Transverse colon (tissue), 4 donors: ENCODE data around the gene HAS3. TPM values are rescaled to one million over a fixed set of nuclear protein-coding genes. Genes with fewer than 3 reads are reported as not detected.

Experiments used
- DNase-seq: peaks from one replicate; pipeline ENCODE4 v3.0.0-alpha.2; 2019
- H3K27ac ChIP-seq, 4 donors: fragments of 200-600 bp; sonication (generic); 2 replicates each; pipeline ENCODE4 v1.5.1; 2016 to 2018; ENCODE audit warnings: inconsistent platforms in 4 of 4
- H3K27me3 ChIP-seq: fragments of 200-600 bp; sonication (generic); 2 replicates; pipeline ENCODE4 v1.5.1; 2017; ENCODE audit warnings: inconsistent platforms
- H3K36me3 ChIP-seq, 4 donors: fragments of 200-600 bp; sonication (generic); 2 replicates each; pipeline ENCODE4 v1.5.1; 2017 to 2019; ENCODE audit warnings: inconsistent platforms in 4 of 4
- H3K4me1 ChIP-seq, 4 donors: fragments of 200-600 bp; sonication (generic); 2 replicates each; pipeline ENCODE4 v1.5.1; 2017 to 2020; ENCODE audit warnings: inconsistent platforms in 4 of 4
- H3K4me3 ChIP-seq, 4 donors: fragments of 200-600 bp; sonication (generic); 1 replicate in 1 of 4; 2 replicates in 3 of 4; pipeline versions ENCODE4 v1.5.1 to v1.6.1; 2017 to 2019; ENCODE audit warnings: inconsistent platforms in 4 of 4
- H3K9me3 ChIP-seq, 2 donors: fragments of 200-600 bp; sonication (generic); 2 replicates each; pipeline ENCODE4 v1.5.1; 2017 to 2019; ENCODE audit warnings: inconsistent platforms in 2 of 2
- EP300 ChIP-seq: sonication (generic); formaldehyde crosslinking; IDR thresholded peaks from one replicate; pipeline ENCODE4 v1.6.1; 2017; ENCODE audit warnings: antibody characterized with exemption, low read depth
- POLR2A ChIP-seq: fragments of 450-650 bp; IDR thresholded peaks from one replicate; pipeline ENCODE4 v1.6.1; 2016; ENCODE audit warnings: antibody characterized with exemption, mild to moderate bottlenecking, moderate library complexity
- POLR2AphosphoS5 ChIP-seq, 3 donors: sonication (generic); formaldehyde crosslinking; IDR thresholded peaks; one replicate each; pipeline ENCODE4 v1.6.1; 2016; ENCODE audit warnings: antibody characterized with exemption in 3 of 3
- WGBS, 2 donors: methylation state at CpG; one replicate each; pipeline ENCODE4 v1.1.5; 2018; ENCODE audit warnings: low coverage in 1 of 2; 5-methylcytosine and 5-hydroxymethylcytosine counted together
- in situ Hi-C, 4 donors: fragments of 200-750 bp; cut with MboI; loops; one replicate each; pipeline versions ENCODE4 v1.15.0 to v1.15.1; 2017; ENCODE audit warnings: low sequenced_read_pairs in 3 of 4, low pct_ligation_motif_present in 1 of 4, low pct_unique_long_range_greater_than_20kb in 1 of 4
- intact Hi-C: fragments of 100-400 bp; cut with DNase I; formaldehyde crosslinking; loops from one replicate; pipeline ENCODE4 v1.15.1; 2023; ENCODE audit warnings: low total_unique reads
- total RNA-seq, 4 donors: library from RNA; depleted of rRNA; stranded (reverse); fragments of >200 nt; gene quantifications; one replicate each; pipeline ENCODE4 v1.1.0, GENCODE V29; 2016
- TF ChIP-seq, protein P1 (sequence below), 5 experiments: fragments of 200-600 bp in 3 of 5; fragments of 450-650 bp in 2 of 5; sonication (generic) in 3 of 5; IDR thresholded peaks; 1 replicate in 2 of 5; 2 replicates in 3 of 5; pipeline ENCODE4 v1.5.1; 2016 to 2017; ENCODE audit warnings: antibody characterized with exemption in 5 of 5, inconsistent platforms in 3 of 5, mild to moderate bottlenecking in 2 of 5, moderate library complexity in 1 of 5

Gene HAS3
- total RNA-seq, 4 donors from 2014 or later = 0.20 to 12.0 (median 7.9) TPM

- H3K36me3 ChIP-seq = peaks cover 0 to 53% (median 8%) of the 10 kb centered on the region in 4 donors
- H3K9me3 ChIP-seq = no peaks in the 10 kb centered on the region
- DNase-seq = peak; percentile 60
- intact Hi-C loops = loop anchor here (1.0 kb wide), 1 partner anchor 137 kb away; no protein-coding TSS in a partner anchor
- H3K27ac ChIP-seq = no peak overlapping the region
- no peak overlapping the region for H3K4me3 ChIP-seq
- WGBS, 2 donors = 42 to 56% methylated on average over 9 to 16 of the region's 16 CpGs
- H3K4me1 ChIP-seq = no peaks in the 10 kb centered on the region
- in situ Hi-C loops = loop anchor here in 3 of 4 donors (5.0 kb wide), 1 partner anchor 137 kb away; no protein-coding TSS in a partner anchor
- H3K27me3 ChIP-seq = no peaks in the 10 kb centered on the region
- TF ChIP-seq, protein P1, sequence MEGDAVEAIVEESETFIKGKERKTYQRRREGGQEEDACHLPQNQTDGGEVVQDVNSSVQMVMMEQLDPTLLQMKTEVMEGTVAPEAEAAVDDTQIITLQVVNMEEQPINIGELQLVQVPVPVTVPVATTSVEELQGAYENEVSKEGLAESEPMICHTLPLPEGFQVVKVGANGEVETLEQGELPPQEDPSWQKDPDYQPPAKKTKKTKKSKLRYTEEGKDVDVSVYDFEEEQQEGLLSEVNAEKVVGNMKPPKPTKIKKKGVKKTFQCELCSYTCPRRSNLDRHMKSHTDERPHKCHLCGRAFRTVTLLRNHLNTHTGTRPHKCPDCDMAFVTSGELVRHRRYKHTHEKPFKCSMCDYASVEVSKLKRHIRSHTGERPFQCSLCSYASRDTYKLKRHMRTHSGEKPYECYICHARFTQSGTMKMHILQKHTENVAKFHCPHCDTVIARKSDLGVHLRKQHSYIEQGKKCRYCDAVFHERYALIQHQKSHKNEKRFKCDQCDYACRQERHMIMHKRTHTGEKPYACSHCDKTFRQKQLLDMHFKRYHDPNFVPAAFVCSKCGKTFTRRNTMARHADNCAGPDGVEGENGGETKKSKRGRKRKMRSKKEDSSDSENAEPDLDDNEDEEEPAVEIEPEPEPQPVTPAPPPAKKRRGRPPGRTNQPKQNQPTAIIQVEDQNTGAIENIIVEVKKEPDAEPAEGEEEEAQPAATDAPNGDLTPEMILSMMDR (IDR thresholded peaks at IDR 0.05) = peak; percentile 75 to 83 (median 80)
- TF ChIP-seq POLR2A (no peak), EP300 (no peak), POLR2AphosphoS5 (IDR thresholded peaks at IDR 0.05) (no peak)
These were observed 44.9 kb downstream of the HAS3 start for GRCh38 chr16:69150146-69150865.

GRCh38 chr16:69157196-69157595, 51.7 kb downstream of the HAS3 start:
- Histone ChIP-seq H3K9me3 (no peaks in the 10 kb centered on the region), H3K4me1 (no peaks in the 10 kb centered on the region), H3K27me3 (no peaks in the 10 kb centered on the region), H3K27ac (no peak overlapping the region), H3K4me3 (no peak overlapping the region), H3K36me3 (peaks cover 0 to 63% (median 22%) of the 10 kb centered on the region in 4 donors)
- in situ Hi-C loops (no loop called here), intact Hi-C loops (no loop called here)
- TF ChIP-seq POLR2A (no peak), EP300 (no peak), POLR2AphosphoS5 (IDR thresholded peaks at IDR 0.05) (no peak)
- TF ChIP-seq, protein P1 (IDR thresholded peaks at IDR 0.05) = no peak
- 78 to 87% methylated on average over 3 of the region's 3 CpGs for WGBS, 2 donors
- DNase-seq = no peak

DNA sequence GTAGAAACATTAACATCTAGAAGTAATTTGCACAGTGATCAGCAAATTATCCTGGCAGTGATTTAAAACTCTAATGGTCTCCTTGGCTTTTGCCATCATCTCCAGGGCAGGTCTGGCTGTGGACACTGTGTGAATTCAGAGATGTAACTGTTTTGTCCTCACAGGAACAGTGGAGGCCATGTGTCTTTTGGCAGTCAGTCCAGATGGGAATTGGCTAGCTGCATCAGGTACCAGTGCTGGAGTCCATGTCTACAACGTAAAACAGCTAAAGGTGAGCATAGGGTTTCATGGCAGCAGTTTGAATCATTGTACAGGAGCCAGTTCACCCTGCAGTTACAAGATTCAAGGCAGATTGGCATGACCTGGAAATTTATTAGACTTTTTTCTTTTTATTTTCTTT, 54.7 kb downstream of the HAS3 start:
- in situ Hi-C loops (no loop called here), intact Hi-C loops (no loop called here)
- H3K36me3 ChIP-seq = peaks cover 0 to 48% (median 22%) of the 10 kb centered on the region in 4 donors
- H3K9me3 ChIP-seq = no peaks in the 10 kb centered on the region
- no peaks in the 10 kb centered on the region for H3K27me3 ChIP-seq
- 95 to 100% methylated on average over 1 of the region's 1 CpG for WGBS, 2 donors
- no peak for TF ChIP-seq EP300
- no peak for TF ChIP-seq POLR2AphosphoS5 (IDR thresholded peaks at IDR 0.05)
- TF ChIP-seq, protein P1 (IDR thresholded peaks at IDR 0.05) = no peak
- TF ChIP-seq POLR2A = no peak
- DNase-seq = no peak
- H3K27ac ChIP-seq = no peak overlapping the region
- no peak overlapping the region for H3K4me3 ChIP-seq
- no peaks in the 10 kb centered on the region for H3K4me1 ChIP-seq

DNA sequence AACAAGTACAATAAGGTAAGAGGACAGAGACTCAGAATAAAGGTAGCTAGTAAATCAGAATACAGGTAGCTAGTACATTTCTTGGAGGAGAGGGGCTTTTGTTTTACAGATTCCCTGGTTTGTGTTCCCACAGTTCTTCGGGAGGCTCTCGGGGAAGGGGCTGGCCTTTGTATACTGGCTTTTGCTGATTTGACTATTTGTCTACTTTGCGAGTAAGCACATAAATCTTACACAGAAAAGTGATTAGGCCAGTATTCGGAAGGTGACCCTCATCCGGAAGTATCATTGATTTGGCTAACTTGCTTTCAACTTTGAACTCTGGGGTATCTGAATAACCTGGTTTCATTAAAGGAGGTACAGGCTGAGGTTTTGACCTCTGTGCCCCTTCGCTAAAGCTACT, 60.1 kb downstream of the HAS3 start:
- in situ Hi-C loops = no loop called here
- WGBS, 2 donors = 94 to 100% methylated on average over 3 to 6 of the region's 6 CpGs
- TF ChIP-seq EP300 = no peak
- TF ChIP-seq, protein P1 (IDR thresholded peaks at IDR 0.05) = no peak
- TF ChIP-seq POLR2AphosphoS5 (IDR thresholded peaks at IDR 0.05) = no peak
- TF ChIP-seq POLR2A = no peak
- Histone ChIP-seq H3K4me1 (peaks cover 0 to 7% (median 2%) of the 10 kb centered on the region in 4 donors), H3K4me3 (no peak overlapping the region), H3K27ac (no peak overlapping the region), H3K27me3 (no peaks in the 10 kb centered on the region), H3K36me3 (peaks cover 0 to 37% (median 12%) of the 10 kb centered on the region in 4 donors), H3K9me3 (no peaks in the 10 kb centered on the region)
- DNase-seq = no peak
- intact Hi-C loops = no loop called here
